HT1080 (cell line): ENCODE data around the gene PRKX. TPM values are rescaled to one million over a fixed set of nuclear protein-coding genes. Genes with fewer than 3 reads are reported as not detected.
"Not testable (repeated sequence)": the region's sequence is repeated elsewhere in the genome, so short reads cannot be mapped to it uniquely, and the experiment has no call there.

Experiments used
- DNase-seq: peaks from one replicate; pipeline ENCODE4 v3.0.0-alpha.2; 2015; ENCODE audit warnings: low read depth
- small RNA-seq: library from RNA; depleted of rRNA; stranded (forward); fragments of <200 nt; gene quantifications from one replicate; pipeline ENCODE3, GENCODE V24; 2014
- total RNA-seq: library from RNA; depleted of rRNA; stranded (reverse); fragments of >200 nt; shearing (Covaris generic); gene quantifications from 2 replicates; pipeline ENCODE4 v1.2.3, GENCODE V29; 2014

PRKX gene
- total RNA-seq, 1 experiment from 2014 or later, result 20.0 TPM

DNA sequence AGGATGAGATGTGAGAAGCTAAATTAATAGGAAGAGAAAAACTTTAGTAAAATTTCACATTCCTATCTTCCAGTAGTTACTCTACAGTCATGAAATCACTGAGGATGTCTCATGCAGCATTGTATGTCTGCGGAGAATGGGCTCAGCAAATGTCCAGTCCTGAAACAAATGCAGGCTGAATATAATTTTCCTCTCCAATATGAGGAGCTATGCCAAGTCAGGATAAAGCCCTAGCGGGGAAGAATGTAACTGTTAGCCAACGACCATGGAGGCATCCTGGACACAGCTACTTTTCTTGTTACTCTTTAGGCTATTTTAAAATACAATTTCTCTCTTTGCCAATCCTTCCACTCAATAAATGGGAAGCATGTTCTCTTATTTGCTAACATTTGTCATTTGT is 127.7 kb downstream of the PRKX start:
- DNase-seq, result no peak

DNA sequence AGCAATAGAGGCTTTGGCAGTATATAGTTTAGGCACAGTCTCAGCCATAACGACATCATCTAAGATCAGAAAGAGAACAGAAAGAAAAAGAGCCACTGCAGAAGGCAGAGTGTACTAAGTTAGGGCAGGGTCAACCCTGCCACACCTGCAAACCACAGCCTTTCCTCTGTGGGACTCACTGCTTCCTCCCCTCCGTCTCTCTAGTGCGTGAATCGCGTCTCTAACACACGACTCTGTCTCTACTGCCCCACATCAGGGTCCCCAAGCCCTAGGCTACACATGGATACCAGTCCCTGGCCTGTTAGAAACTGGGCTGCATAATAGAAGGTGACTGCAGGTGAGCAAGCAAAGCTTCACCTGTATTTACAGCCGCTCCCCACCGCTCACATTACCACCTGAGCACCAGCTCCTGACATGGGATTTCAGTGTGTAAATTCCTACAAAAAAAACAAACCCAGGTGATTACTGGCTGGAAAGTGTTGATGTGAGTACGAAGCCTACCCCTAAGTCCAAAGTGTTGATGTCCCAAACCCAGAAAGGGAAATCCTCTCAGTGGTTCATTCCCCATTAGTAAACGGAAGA is 128.9 kb downstream of the PRKX start:
- DNase-seq, result no peak

DNA sequence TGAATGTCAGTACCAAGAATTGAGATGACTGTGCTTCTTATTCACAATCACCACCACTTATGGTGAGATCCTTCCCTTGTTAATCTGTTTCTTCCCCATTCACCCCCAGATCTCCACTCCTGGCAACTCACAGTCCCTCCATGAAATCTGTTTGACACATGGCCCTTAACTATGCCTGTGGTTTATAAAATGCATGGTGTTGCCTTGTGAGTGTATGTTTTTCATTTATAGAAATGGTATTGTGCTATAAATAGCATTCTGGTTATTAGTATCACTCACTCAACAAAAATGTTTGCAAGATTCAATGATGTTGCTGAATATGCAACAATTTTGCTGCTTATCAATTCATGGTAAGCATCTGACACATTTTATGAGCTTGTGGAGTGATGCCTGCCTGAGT is 131.0 kb downstream of the PRKX start:
- DNase-seq, result no peak

DNA sequence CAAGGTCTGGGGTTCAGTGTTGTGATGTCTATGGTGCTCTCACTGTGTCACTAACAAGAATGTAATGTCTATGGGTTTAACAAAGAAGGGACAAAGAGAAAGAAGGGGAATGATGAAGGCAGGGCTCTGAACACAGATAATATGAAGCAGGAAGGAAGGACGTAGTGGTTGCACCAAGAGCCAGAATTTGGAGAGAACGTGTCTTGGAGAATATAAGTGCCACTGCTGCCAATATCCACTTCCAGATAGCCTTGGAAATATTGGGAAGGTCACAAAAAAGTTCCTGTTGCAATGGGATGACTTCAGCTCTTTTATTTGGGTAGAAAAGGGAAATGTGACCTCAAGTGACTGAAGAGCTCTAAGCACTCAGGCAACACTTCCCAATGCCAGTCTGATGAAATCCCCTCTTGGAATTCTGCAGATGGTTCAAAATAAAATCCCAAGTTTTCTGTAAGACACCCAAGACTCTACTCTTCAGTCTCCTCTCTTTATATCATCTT is 131.8 kb downstream of the PRKX start:
- no peak for DNase-seq

DNA sequence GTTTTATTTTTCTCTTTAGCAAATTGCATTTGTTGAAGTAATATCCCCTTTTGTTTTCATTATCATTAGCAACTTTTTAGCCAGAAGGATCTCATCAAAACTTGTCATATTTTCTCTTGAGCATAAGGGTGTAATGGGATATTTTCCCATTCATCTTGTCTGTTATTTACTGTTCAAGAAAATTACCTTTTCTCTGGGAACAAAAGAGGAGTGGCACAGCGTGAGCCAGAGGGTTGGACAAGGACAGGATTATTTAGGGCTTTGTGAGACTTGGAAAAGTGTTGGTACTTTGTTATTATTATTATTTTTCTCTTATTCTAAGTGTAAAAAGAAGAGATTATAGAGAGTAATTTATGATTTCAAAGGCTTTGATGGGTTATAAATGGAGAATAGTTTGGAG is 135.9 kb downstream of the PRKX start:
- DNase-seq, result no peak

DNA sequence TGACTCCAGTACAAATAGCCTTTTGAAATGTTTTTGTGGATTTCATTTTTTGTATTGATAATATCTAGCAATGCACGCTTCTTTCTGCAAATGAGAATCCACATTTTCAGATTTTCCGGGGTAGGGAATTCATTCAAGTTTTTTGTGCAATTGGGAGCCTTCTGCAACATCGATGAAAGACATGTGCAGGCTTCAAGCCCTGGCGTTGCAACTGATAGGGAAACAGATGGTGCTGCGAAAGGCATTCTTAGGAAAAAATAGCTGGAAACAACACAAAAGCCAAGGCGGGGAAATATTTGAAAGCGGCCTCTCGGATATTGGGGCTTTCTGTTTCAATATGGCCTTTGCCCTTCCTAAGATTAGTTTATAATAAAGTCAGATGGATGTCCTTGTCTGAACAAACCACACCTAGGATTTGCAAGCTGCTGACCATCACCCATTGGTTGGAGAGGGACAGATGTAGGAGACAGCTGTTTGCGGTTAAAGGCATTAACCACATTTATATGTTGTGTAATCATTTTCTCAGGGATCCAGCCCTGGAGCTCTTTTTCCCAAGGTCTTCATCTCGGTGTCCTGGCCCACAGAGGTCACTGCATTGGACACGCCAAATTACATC is 136.5 kb downstream of the PRKX start:
- peak; percentile 3 for DNase-seq

DNA sequence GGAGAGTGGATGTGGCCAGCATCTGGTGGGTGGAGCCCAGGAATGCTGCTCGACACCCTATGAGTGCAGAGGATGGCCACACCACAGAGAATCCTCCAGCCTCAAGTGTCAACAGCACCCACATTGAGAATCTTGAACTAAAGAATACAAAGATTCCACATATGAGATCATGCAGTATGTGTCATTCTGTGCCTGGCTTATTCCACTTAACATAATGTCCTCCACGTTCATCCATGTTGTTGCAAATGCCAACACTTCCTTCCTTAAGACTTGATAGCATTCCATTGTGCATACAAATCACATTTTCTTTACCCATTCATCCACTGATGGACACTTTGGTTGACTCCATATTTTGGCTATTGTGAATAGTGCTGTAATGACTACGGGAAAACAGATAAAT is 145.8 kb downstream of the PRKX start:
- no peak for DNase-seq

DNA sequence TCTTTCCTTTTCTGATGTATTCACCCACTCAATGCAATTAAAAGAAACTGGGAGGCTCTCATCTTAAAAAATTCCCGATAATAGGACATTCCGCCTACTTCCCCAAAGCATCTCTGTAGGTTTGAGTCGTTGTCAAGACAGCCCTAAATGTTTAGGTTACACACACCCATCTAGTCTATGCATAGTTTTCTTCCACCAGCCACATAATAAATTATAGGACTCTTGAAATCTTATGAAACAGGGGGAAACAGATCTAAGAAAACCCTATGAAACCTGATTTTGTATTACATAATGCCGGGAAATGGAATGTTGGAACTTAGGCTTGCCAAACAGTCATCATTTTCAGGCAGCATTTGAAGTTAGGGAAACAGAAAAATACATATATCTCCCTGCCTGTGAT is 150.0 kb downstream of the PRKX start:
- no peak for DNase-seq

DNA sequence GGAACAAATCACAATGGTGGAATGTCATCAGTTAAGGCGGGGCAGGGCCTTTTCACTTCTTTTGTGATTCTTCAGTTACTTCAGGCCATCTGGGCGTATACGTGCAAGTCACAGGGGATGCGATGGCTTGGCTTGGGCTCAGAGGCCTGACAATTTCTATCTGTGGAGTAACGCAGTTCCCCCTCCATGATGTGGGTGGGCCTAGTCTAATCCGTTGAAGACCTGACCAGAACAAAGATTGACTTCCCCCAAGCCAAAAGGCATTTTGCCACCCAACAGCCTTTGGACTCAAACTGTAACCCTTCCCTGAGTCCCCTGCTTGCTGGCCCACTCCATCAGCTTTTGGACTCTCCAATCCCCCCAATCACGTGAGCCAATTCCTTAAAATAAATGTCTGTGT is 153.4 kb downstream of the PRKX start:
- not testable (repeated sequence) for DNase-seq

Small RNAs within 50 kb of the gene (small RNA-seq; reads per million reads assigned to genes)
- gene RF00019 (not detected), gene RNU6-114P (not detected)
